ENCODE results near the gene RNF123.
A peak's percentile ranks its signal among the peaks of the same experiment; 100 is the strongest.
"Not testable (repeated sequence)": the region's sequence is repeated elsewhere in the genome, so short reads cannot be mapped to it uniquely, and the experiment has no call there.

Gene RNF123

GRCh38 chr3:49695350-49696015 lies 6.1 kb downstream of the RNF123 start:
- not testable (repeated sequence) for H3K4me3 ChIP-seq (replicated peaks; ENCODE audit: low read depth, low read length); DNase-seq (ENCODE audit: extremely low read depth, insufficient read length); H3K27me3 ChIP-seq (replicated peaks; ENCODE audit: control insufficient read depth, insufficient read depth, low read length)
- H3K36me3 ChIP-seq (ENCODE audit: control insufficient read depth, insufficient read depth, low read length), result peaks cover 13% of the 10 kb centered on the region

GRCh38 chr3:49699281-49699979 lies 10.1 kb downstream of the RNF123 start:
- no peak for TF ChIP-seq CTCF (IDR thresholded peaks at IDR 0.05; ENCODE audit: insufficient read depth, low read length, poor library complexity, severe bottlenecking)
- Histone ChIP-seq H3K27me3 (replicated peaks; ENCODE audit: control insufficient read depth, insufficient read depth, low read length) (no peaks in the 10 kb centered on the region), H3K36me3 (ENCODE audit: control insufficient read depth, insufficient read depth, low read length) (peaks cover 29% of the 10 kb centered on the region), H3K4me3 (replicated peaks; ENCODE audit: low read depth, low read length) (no peak overlapping the region)
- DNase-seq (ENCODE audit: extremely low read depth, insufficient read length), result no peak

- no peak for DNase-seq (ENCODE audit: extremely low read depth, insufficient read length)
- peaks cover 30% of the 10 kb centered on the region for H3K36me3 ChIP-seq (ENCODE audit: control insufficient read depth, insufficient read depth, low read length)
- H3K4me3 ChIP-seq (replicated peaks; ENCODE audit: low read depth, low read length), result no peak overlapping the region
- H3K27me3 ChIP-seq (replicated peaks; ENCODE audit: control insufficient read depth, insufficient read depth, low read length), result no peaks in the 10 kb centered on the region
- no peak for TF ChIP-seq CTCF (IDR thresholded peaks at IDR 0.05; ENCODE audit: insufficient read depth, low read length, poor library complexity, severe bottlenecking)
These were observed 10.7 kb downstream of the RNF123 start for GRCh38 chr3:49700014-49700413.

GRCh38 chr3:49700453-49701128 lies 11.2 kb downstream of the RNF123 start:
- peak; percentile 21 for TF ChIP-seq CTCF (IDR thresholded peaks at IDR 0.05; ENCODE audit: insufficient read depth, low read length, poor library complexity, severe bottlenecking)
- DNase-seq (ENCODE audit: extremely low read depth, insufficient read length), result no peak
- H3K4me3 ChIP-seq (replicated peaks; ENCODE audit: low read depth, low read length), result no peak overlapping the region
- peaks cover 34% of the 10 kb centered on the region for H3K36me3 ChIP-seq (ENCODE audit: control insufficient read depth, insufficient read depth, low read length)
- no peaks in the 10 kb centered on the region for H3K27me3 ChIP-seq (replicated peaks; ENCODE audit: control insufficient read depth, insufficient read depth, low read length)

- no peak for DNase-seq (ENCODE audit: extremely low read depth, insufficient read length)
- H3K27me3 ChIP-seq (replicated peaks; ENCODE audit: control insufficient read depth, insufficient read depth, low read length), result no peaks in the 10 kb centered on the region
- peaks cover 39% of the 10 kb centered on the region for H3K36me3 ChIP-seq (ENCODE audit: control insufficient read depth, insufficient read depth, low read length)
- no peak overlapping the region for H3K4me3 ChIP-seq (replicated peaks; ENCODE audit: low read depth, low read length)
- peak; percentile 44 for TF ChIP-seq CTCF (IDR thresholded peaks at IDR 0.05; ENCODE audit: insufficient read depth, low read length, poor library complexity, severe bottlenecking)
These were observed 12.2 kb downstream of the RNF123 start for GRCh38 chr3:49701388-49702077.

GRCh38 chr3:49702672-49703071 lies 13.3 kb downstream of the RNF123 start:
- Histone ChIP-seq H3K36me3 (ENCODE audit: control insufficient read depth, insufficient read depth, low read length) (peaks cover 37% of the 10 kb centered on the region), H3K4me3 (replicated peaks; ENCODE audit: low read depth, low read length) (no peak overlapping the region), H3K27me3 (replicated peaks; ENCODE audit: control insufficient read depth, insufficient read depth, low read length) (no peaks in the 10 kb centered on the region)
- no peak for DNase-seq (ENCODE audit: extremely low read depth, insufficient read length)
- no peak for TF ChIP-seq CTCF (IDR thresholded peaks at IDR 0.05; ENCODE audit: insufficient read depth, low read length, poor library complexity, severe bottlenecking)
